Metanephros (tissue), 1 donor: Measurements from ENCODE around the gene IFNLR1. TPM values are rescaled to one million over a fixed set of nuclear protein-coding genes. Genes with fewer than 3 reads are reported as not detected.

Experiments
- total RNA-seq: library from RNA; depleted of rRNA; stranded (reverse); fragments of >200 nt; gene quantifications from one replicate; pipeline ENCODE4 v1.2.3, GENCODE V29; 2014

Gene IFNLR1
- 3.6 TPM for total RNA-seq

DNA sequence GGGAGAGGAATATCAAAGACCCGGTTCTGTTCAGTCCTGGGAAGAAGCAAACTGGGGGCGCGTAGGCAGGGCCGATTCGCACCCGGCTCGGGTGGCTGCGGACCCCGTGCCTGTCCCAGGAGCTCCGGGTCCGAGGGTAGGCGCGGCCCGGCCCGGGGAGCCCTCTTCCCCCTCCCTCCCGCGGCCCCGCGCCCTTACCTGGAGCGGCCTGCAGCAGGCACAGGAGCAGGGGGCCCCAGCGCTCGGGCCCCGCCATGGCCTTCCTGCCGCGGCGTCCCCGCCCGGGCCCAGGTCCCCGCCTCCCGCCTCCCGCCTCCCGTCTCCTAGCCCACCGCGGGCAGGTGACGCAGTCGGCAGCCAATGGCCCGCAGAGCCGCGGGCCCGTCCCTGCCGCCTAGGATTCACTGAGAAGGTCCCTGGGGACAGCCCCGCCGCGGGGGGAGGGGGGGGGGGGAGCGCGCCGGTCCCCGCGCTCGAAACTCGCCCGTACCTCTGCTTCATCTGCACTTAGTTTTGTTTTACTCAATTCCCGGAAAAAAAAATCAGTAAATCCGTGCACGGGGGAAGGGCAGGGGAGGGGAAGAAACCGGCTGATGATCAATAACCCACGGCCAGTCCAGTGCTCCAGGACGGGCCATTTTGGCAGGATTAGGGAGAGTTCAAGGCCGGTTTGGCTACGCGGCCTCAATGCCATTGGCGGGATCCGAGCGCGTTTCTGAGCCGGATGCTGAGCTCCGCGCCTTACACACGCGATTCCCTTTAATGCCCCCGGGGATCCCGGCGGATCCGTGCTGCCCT is at the start of gene IFNLR1:
Gene IFNLR1, minus strand, starts transcription at position 297 of the 798 bp plus-strand sequence. Its CDS starts 41 bp downstream, at position 256.

DNA sequence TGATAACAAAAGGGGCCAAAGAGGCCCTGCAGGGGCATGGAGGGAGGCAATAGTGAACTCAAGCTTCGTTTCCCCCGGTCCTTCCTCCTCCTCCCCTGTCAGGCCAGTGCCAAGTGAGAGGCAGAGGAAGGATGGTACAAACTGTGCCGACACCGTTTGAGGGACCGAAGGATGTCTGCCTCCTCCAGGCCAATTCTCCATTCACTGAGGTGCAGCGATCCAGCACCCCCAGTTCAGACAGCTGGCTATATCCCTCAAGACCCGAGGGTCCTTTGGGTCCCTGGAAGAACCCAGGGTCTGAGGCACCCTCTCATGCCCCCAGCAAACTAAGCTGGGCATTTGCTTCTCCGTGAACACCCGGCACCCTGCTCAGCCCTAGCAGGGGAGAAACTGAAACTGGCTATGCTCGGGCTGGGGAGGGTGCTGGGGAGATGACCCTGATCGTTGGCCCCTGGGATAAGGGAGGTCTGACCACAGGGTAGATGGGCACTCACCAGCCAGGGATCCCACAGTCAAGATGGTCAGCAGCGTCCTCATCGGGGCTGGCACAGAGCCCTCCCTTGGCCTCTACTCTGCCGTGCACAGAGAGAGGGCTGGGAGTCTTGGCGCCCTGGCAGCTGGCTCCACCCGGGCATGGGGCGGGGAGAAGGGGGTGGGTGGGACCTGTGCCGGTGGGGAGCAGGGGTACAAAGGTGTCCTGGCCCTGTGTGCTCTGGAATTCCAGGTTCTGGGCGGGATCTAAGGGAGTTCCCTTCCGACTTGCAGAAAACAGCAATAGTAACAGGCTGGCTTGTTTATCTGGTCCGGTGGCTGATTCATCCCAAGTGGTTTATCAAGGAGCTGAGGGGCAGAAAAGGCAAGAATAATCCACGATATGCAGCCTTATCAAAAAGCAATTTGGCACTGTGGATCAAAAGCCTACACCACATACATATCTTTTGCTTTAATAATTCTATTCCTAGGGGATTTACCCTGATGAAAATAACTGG is 44.2 kb downstream of the IFNLR1 start, which contains the start of gene IL22RA1:
Gene IL22RA1, minus strand, starts transcription at position 595 of the 989 bp plus-strand sequence. Its CDS starts 58 bp downstream, at position 537.

GRCh38 chr1:24111996-24112779 is 74.9 kb downstream of the IFNLR1 start, which contains the start of gene MYOM3:
Gene MYOM3, minus strand, starts transcription at chr1:24112135. Its CDS starts 3,499 bp downstream, at chr1:24108636.

Other genes starting within 250 kb of the IFNLR1 start
- 93.8 TPM for gene PNRC2, start 227.5 kb downstream of the IFNLR1 start, total RNA-seq
- 111 TPM for gene SRSF10, start 207.0 kb downstream of the IFNLR1 start, total RNA-seq
- gene MYOM3, start 75.2 kb downstream of the IFNLR1 start, total RNA-seq, result 142 TPM
- 2.0 TPM for gene IL22RA1, start 44.1 kb downstream of the IFNLR1 start, total RNA-seq
- 2.5 TPM for gene GRHL3, start 132.1 kb upstream of the IFNLR1 start, total RNA-seq
- 7.8 TPM for gene STPG1, start 226.5 kb upstream of the IFNLR1 start, total RNA-seq
- 33.1 TPM for gene NIPAL3, start 228.5 kb upstream of the IFNLR1 start, total RNA-seq